Activated CD4-positive, alpha-beta memory T cell treated with anti-CD3 and anti-CD28 coated beads for 36 hours (primary cell): ENCODE results near the gene TCAF1. TPM values are rescaled to one million over a fixed set of nuclear protein-coding genes. Genes with fewer than 3 reads are reported as not detected.
"Not testable (repeated sequence)": the region's sequence is repeated elsewhere in the genome, so short reads cannot be mapped to it uniquely, and the experiment has no call there.

Experiments used
- CTCF ChIA-PET: fragments of 350-600 bp; sonication (Branson Sonifier 250); formaldehyde crosslinking; loops from one replicate; lab custom pipeline; 2021; ENCODE audit warnings: antibody characterized with exemption, inconsistent platforms; lab: Charles Lee
- POLR2A ChIA-PET: fragments of 350-600 bp; sonication (Branson Sonifier 250); formaldehyde crosslinking; loops from one replicate; lab custom pipeline; 2021; ENCODE audit warnings: antibody characterized with exemption; lab: Charles Lee
- DNase-seq: peaks from one replicate; pipeline ENCODE4 v3.0.0-alpha.2; 2020
- H3K27ac Mint-ChIP-seq: one replicate; pipeline ENCODE4 v1.8.0; 2021; ENCODE audit warnings: mixed read lengths
- H3K27me3 Mint-ChIP-seq: one replicate; pipeline ENCODE4 v1.8.0; 2021; ENCODE audit warnings: mixed read lengths
- H3K36me3 Mint-ChIP-seq: one replicate; pipeline ENCODE4 v1.8.0; 2021; ENCODE audit warnings: mixed read lengths
- H3K4me1 Mint-ChIP-seq: one replicate; pipeline ENCODE4 v1.8.0; 2021; ENCODE audit warnings: low read depth, mixed read lengths
- H3K4me3 Mint-ChIP-seq: one replicate; pipeline ENCODE4 v1.8.0; 2021; ENCODE audit warnings: mild to moderate bottlenecking, mixed read lengths
- H3K9me3 Mint-ChIP-seq: one replicate; pipeline ENCODE4 v1.8.0; 2021; ENCODE audit warnings: mixed read lengths
- intact Hi-C: fragments of 100-400 bp; cut with micrococcal nuclease; formaldehyde crosslinking; loops from one replicate; pipeline ENCODE4 v1.15.1; 2023
- total RNA-seq, 2 experiments: library from RNA; stranded (reverse); gene quantifications; one replicate each; pipeline ENCODE4 v1.2.3, GENCODE V29; 2021

Gene TCAF1
- total RNA-seq, 2 experiments from 2014 or later = 25.8 to 26.1 TPM

DNA sequence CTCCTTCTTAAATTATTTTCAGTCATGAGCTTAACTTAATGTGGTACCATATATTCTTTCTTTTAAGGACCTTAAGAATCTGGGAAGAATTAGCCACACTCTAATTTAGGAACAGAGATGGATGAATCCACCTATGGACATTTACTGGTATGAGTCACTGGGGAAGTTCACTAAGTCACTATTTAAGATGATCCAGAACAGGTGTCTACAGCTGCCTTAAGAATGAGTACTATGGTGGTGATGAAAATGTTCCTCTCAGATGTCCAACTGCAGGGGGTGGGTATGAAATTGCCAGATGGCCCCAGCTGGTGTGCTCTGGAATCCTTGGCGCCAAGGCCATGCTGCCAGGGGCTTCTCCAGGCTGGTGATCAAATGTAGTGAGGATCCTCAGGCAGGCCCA lies 61.9 kb downstream of the TCAF1 start:
- H3K4me3 Mint-ChIP-seq, intact Hi-C loops, CTCF ChIA-PET, DNase-seq, H3K27ac Mint-ChIP-seq, POLR2A ChIA-PET, H3K27me3 Mint-ChIP-seq, H3K9me3 Mint-ChIP-seq, H3K4me1 Mint-ChIP-seq, H3K36me3 Mint-ChIP-seq: not testable (repeated sequence)

DNA sequence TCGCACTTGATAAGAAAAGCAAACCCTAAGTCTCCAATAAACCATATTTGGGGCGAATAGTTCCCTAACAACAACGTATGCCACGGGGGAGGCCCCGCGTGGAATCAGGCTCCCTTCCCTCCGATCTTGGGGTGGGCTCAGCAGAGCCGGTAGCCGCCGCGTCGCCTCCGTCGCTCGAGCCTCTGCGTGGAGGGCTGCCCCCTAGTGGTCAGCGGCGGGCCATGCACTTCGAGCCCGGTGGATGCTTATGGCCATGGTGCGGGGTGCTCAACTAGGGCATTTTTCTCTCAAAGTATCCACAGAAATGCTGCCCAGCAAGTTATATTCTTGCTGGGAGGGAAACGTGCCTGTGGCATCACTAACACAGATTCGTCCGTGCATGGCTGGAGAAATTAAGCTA lies 64.8 kb downstream of the TCAF1 start:
- H3K4me3 Mint-ChIP-seq, H3K36me3 Mint-ChIP-seq, POLR2A ChIA-PET, H3K9me3 Mint-ChIP-seq, CTCF ChIA-PET, H3K4me1 Mint-ChIP-seq, H3K27ac Mint-ChIP-seq, intact Hi-C loops, H3K27me3 Mint-ChIP-seq: not testable (repeated sequence)
- peak; percentile 96 for DNase-seq

DNA sequence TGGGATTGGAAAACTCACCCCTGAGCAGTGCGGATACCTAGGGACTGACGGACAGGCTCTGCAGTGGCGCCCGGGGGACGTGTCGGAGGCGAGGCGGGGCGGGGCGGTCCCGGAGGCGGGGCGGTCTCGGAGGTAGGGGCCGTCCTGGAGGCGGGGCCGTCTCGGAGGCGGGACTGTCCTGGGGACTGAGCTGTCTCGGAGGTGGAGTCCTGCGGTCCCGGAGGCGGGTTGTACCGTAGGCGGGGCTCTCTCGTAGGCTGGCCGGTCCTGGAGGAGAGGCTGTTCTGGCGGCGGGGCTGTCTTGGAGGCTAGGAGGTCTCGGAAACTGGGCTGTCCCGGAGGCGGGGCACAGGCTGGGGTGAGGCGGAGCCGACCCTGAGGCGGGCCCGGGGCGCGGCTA lies 65.4 kb downstream of the TCAF1 start:
- H3K36me3 Mint-ChIP-seq, H3K4me1 Mint-ChIP-seq, intact Hi-C loops, H3K27me3 Mint-ChIP-seq, H3K9me3 Mint-ChIP-seq, CTCF ChIA-PET, POLR2A ChIA-PET: not testable (repeated sequence)
- peak; percentile 97 for DNase-seq
- H3K4me3 Mint-ChIP-seq = peak overlapping the region; percentile 73
- peak overlapping the region; percentile 86 for H3K27ac Mint-ChIP-seq

DNA sequence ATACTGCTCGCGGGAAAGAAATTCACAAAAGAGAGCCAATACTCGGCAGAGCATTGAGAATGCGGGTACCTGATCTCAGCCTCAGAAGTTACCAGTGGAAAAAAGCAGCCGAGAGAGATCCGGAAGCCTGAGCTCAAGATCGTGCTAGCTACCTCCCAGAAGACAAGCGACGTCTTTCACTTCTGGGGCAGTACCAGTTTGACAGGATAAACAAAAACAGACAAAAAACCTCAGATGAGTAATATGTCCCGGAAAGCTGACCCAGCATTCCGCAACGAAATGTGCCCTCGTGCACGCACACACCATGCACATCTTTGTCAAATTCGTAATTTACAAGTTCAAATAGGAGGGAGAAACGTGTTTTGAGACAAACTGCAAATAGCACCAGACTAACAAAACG lies 65.9 kb downstream of the TCAF1 start:
- not testable (repeated sequence) for DNase-seq
- H3K4me3 Mint-ChIP-seq = peak overlapping the region; percentile 73

DNA sequence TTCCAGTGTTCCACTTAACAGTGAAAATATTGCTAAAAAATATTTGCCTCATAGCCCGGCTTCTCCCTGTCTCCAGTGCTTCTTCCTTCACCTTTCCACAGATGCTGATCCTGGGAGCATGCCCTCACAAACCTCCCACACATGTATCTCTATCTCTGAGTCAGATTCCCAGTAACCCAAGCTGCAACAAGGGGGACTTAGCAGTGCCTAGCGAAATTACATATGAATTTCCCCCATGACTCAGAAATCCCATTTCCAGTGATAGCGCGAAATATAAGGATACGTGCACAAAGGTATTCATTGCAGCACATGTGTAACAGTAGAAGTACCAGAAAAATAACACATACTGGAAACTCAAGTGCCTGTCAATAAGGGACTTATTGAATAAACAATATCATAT lies 75.4 kb downstream of the TCAF1 start:
- DNase-seq, H3K9me3 Mint-ChIP-seq, H3K36me3 Mint-ChIP-seq, POLR2A ChIA-PET, CTCF ChIA-PET, H3K4me3 Mint-ChIP-seq, H3K4me1 Mint-ChIP-seq, H3K27me3 Mint-ChIP-seq, H3K27ac Mint-ChIP-seq, intact Hi-C loops: not testable (repeated sequence)

More for the DNA sequence above, 65.9 kb downstream of the TCAF1 start:
- POLR2A ChIA-PET, H3K27me3 Mint-ChIP-seq, H3K4me1 Mint-ChIP-seq, H3K36me3 Mint-ChIP-seq, intact Hi-C loops, H3K9me3 Mint-ChIP-seq, CTCF ChIA-PET: not testable (repeated sequence)
- H3K27ac Mint-ChIP-seq = peak overlapping the region; percentile 86

DNA sequence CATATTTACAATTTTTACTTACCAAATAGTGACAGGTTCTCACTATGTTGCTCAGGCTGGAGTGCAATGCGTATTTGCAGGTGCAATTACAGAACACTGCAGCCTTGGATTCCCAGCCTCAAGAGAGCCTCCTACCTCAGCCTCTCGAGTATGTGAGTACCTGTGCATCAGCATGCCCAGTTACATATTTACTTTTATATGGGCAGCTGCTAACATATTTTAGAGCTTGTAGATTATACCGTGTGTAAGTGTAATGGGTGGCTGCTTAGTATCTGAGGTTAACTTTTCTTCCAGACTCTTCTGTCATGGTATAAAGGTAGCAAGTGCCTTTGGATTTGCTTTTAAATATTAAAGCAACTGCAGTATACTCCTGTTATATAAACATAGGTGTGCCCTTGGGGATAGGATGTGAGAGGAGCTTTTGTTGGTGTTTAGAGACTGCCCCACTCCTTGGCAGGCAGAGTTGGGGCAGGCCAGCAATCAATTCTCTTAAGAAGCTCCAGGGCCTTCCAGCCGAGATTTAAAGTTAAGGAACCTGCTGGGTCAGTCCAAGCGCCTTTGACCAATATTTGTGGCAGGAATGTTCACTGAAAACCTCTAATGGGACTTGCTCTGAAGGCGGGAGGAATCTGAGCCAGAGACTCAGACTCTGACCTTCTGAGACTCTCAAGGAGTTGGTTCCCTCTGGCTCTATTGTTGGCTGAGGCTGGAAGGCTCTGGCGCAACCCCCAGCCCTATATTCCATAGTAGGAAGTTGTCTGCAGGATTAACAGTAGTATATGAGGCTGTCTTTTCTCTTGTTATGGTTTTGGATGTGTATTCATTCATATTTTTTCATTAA lies 77.5 kb downstream of the TCAF1 start:
- CTCF ChIA-PET, H3K36me3 Mint-ChIP-seq, H3K27me3 Mint-ChIP-seq, H3K4me1 Mint-ChIP-seq, intact Hi-C loops, POLR2A ChIA-PET, H3K4me3 Mint-ChIP-seq, DNase-seq, H3K9me3 Mint-ChIP-seq, H3K27ac Mint-ChIP-seq: not testable (repeated sequence)

DNA sequence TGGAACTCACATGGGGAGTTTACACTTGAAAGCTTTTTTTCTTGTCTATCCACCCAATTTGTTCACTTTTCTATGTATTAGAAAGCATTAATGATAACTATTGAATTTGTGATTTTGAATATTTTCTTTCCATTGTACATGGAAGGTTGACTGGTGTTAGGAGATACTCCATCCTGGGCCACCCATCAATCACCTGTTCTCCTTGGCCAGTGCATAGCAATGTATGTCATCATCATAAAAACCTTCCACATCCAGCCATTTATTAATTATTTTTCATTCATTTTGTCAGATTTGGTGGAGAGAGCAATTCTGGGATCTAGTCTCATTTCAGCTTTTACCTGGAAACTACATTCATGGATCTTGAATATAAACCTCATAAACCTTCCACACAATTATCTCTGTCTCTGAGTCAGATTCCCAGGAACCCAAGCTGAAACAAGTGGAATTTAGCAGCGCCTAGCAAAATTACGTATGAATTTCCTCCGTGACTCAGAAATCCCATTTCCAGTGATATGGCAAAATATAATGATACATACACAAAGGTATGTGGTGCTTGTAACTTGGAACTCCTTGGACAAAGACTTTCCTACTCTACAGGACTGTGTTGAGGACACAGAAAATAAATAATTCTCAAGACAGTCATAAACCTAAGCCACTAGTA lies 78.2 kb downstream of the TCAF1 start:
- H3K27ac Mint-ChIP-seq, H3K4me3 Mint-ChIP-seq, H3K9me3 Mint-ChIP-seq: not testable (repeated sequence)

DNA sequence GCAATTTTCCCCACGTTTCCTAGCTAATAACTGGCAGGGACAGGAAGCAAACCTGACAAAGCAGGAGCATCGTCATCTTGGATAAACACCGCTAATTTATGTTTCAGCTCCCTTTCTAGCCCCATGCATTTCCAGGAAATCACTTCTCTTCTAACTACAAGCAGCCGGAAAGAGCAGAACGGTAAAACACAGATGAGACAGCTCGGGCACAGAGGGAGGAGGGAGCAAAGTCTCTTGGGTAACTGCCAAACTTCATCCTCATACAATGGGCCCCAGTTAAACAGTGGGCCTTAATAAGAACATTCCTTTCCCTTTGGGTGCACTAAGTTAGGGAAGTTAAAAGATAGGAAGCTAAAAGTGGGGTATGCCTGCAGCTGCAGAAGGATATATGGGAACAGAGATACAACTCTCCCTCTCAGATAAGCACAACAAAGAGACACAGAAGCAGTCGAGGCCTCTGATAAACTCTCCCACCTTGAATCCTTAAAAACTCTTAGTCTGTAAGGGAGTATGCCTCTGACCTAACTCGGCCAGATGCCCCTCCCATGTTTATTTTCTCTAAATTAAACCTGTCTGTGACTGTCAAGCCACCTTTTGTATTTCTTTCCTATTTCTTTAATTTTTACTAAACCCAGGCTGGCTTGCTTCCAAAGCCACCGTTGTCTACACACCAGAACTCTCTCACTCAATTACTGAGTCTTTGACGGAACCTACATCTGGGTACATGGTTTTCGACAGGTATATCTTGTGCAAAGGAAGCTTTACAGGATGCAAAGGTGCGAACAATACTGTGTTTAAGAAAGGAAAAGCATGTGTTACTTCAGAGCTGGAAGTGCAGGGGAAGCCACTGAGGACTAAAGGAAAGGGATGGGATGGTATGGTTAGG lies 80.3 kb downstream of the TCAF1 start:
- DNase-seq, H3K4me1 Mint-ChIP-seq, intact Hi-C loops, H3K27me3 Mint-ChIP-seq, POLR2A ChIA-PET, H3K36me3 Mint-ChIP-seq, CTCF ChIA-PET, H3K9me3 Mint-ChIP-seq, H3K27ac Mint-ChIP-seq, H3K4me3 Mint-ChIP-seq: not testable (repeated sequence)

More for the DNA sequence above, 78.2 kb downstream of the TCAF1 start:
- DNase-seq, POLR2A ChIA-PET, H3K4me1 Mint-ChIP-seq, CTCF ChIA-PET, intact Hi-C loops, H3K36me3 Mint-ChIP-seq, H3K27me3 Mint-ChIP-seq: not testable (repeated sequence)

DNA sequence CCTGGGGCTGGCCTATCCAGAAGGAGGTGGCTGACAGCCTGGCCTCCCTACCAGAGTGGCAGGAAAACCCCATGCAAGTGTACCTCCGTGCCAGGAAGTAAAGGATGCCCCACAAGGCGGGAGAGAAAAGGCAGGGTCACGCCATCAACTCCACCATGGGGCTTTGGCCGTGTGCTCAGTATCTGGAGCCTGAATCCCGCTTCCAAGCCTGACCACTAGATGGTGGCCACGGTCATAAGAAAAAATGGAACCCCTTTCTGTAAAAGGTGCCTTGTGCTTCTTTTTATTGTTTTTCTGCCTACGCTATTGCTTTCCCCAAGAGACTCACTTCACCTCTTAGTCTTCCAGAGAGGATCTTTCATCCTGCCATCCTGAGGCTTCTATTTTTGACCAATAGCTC lies 84.1 kb downstream of the TCAF1 start:
- H3K27ac Mint-ChIP-seq, H3K36me3 Mint-ChIP-seq, CTCF ChIA-PET, intact Hi-C loops, POLR2A ChIA-PET, H3K27me3 Mint-ChIP-seq, DNase-seq, H3K9me3 Mint-ChIP-seq, H3K4me1 Mint-ChIP-seq, H3K4me3 Mint-ChIP-seq: not testable (repeated sequence)

DNA sequence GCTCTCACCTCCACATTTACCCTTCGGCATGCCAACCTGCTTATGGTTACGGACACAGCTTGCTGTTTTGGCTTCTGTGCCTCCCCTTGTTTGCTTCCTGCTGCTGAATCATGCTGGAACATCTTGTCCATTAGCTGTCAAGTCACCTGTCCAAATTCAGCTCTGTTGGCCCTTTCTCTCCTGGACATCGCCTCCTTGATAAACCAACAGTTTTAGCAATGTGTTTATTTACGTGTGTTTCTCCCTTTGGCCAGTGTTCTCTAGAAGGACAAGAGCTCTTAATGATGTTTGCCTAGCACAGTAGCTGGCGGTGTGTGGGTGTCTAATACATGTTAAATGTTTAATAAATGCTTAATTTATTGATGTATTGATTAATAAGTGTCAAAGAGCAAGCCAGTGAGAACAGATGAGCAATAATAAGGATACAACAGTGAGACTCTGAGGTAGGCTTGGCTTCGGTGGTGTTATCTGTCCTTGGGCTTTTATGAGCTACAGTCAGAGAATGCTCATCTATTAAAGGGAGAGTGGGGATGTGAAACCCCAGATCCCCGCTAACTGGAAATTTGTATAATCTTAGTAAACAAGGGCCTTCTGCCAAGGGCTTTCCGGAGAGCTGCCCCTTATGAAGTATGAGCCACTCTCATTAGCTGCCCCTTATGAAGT lies 85.4 kb downstream of the TCAF1 start:
- H3K9me3 Mint-ChIP-seq, DNase-seq, H3K4me1 Mint-ChIP-seq, H3K27ac Mint-ChIP-seq, H3K27me3 Mint-ChIP-seq, H3K4me3 Mint-ChIP-seq, H3K36me3 Mint-ChIP-seq, POLR2A ChIA-PET, CTCF ChIA-PET, intact Hi-C loops: not testable (repeated sequence)

DNA sequence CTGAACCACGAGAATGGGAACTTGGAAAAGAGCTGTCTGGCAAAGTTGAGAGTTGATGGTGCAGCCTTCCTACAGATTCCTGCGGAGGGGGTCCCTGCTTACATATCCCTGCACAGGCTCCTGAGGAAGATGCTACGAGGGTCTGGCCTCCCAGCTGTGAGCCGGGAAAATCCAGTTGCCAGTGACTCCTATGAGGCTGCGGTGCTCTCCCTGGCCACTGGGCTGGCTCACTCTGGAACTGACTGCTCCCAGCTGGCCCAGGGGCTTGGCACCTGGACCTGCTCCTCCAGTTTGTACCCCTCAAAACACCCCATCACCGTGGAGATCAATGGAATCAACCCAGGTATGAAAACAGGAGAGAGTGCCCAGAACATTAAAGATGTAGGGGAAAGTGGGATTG lies 91.3 kb downstream of the TCAF1 start:
- CTCF ChIA-PET, H3K36me3 Mint-ChIP-seq, H3K4me3 Mint-ChIP-seq: not testable (repeated sequence)

DNA sequence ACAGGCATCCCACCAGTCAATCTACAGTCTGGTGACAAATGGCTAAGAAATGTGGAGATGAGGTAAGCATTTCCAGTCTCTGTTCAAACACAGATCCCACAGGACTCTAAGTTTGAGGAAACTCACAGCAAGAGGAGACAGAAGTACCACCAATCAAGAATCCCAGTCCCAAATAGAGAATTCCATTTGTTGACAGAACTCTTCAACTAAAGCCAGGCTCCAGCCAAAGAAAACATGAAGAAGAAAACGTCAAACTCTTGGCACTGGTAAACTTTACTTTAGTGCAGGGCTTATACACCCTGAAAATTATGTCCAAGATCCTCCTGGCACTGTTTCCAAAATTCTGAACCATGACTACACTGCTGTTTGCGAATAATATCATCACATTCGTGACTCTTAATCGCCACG lies 95.3 kb downstream of the TCAF1 start:
- POLR2A ChIA-PET, H3K4me1 Mint-ChIP-seq, H3K9me3 Mint-ChIP-seq, CTCF ChIA-PET, H3K27me3 Mint-ChIP-seq, intact Hi-C loops, DNase-seq, H3K36me3 Mint-ChIP-seq, H3K4me3 Mint-ChIP-seq, H3K27ac Mint-ChIP-seq: not testable (repeated sequence)

More for the DNA sequence above, 91.3 kb downstream of the TCAF1 start:
- H3K27ac Mint-ChIP-seq, H3K9me3 Mint-ChIP-seq, H3K27me3 Mint-ChIP-seq, POLR2A ChIA-PET, H3K4me1 Mint-ChIP-seq, intact Hi-C loops, DNase-seq: not testable (repeated sequence)
